ENCODE measurements around the gene DIP2A.

DNA sequence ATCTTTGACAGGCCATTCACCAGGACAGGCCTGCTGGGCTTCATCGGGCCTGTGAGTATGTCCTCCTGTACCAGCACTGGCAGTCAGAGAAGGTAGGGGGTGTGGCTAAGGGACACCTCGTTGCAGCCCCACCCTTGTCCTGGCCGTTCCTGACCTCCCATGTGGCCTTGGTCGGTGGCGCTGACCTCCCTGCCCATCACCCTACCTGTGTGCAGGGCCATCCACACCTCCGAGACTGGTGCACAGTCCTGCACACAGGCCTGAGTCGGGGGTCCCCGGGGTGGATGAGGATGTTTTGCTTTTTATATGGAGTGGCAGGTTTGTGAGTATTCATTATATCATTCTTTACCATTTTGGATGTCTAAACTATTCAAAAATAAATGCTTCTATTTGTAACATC lies 87.2 kb downstream of the DIP2A start:
- TF ChIP-seq, protein P1, sequence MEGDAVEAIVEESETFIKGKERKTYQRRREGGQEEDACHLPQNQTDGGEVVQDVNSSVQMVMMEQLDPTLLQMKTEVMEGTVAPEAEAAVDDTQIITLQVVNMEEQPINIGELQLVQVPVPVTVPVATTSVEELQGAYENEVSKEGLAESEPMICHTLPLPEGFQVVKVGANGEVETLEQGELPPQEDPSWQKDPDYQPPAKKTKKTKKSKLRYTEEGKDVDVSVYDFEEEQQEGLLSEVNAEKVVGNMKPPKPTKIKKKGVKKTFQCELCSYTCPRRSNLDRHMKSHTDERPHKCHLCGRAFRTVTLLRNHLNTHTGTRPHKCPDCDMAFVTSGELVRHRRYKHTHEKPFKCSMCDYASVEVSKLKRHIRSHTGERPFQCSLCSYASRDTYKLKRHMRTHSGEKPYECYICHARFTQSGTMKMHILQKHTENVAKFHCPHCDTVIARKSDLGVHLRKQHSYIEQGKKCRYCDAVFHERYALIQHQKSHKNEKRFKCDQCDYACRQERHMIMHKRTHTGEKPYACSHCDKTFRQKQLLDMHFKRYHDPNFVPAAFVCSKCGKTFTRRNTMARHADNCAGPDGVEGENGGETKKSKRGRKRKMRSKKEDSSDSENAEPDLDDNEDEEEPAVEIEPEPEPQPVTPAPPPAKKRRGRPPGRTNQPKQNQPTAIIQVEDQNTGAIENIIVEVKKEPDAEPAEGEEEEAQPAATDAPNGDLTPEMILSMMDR (IDR thresholded peaks at IDR 0.05; ENCODE audit: low read depth, low read length): no peak
- TF ChIP-seq POLR2A (IDR thresholded peaks at IDR 0.05; ENCODE audit: extremely low read depth, insufficient read length) (no peak), MAX (IDR thresholded peaks at IDR 0.05; ENCODE audit: low read depth, low read length) (no peak), MYC (IDR thresholded peaks at IDR 0.05; ENCODE audit: low read depth, low read length) (no peak)

All from NB4 (cell line).